K562 (cell line): ENCODE results near the gene TEX52.

Experiments used
- JUNB ChIP-seq: fragments of 450-650 bp; formaldehyde crosslinking; conservative IDR thresholded peaks from 2 replicates; pipeline ENCODE4 v1.4.0; 2020; ENCODE audit warnings: mild to moderate bottlenecking
- POLR2A ChIP-seq: fragments of 450-650 bp; conservative IDR thresholded peaks from 2 replicates; pipeline ENCODE4 v1.6.1; 2016
- TF ChIP-seq, protein P1 (sequence below): fragments of 450-650 bp; IDR thresholded peaks from 2 replicates; pipeline ENCODE4 v1.6.1; 2016; ENCODE audit warnings: low read depth
- TF ChIP-seq, protein P2 (sequence below), 2 experiments: fragments of 450-650 bp; formaldehyde crosslinking in 1 of 2; IDR thresholded peaks; 2 replicates each; pipeline versions ENCODE4 v1.4.0 to v1.6.1; 2014 to 2020; ENCODE audit warnings: mild to moderate bottlenecking in 2 of 2, borderline replicate concordance in 1 of 2, low read depth in 1 of 2
- TF ChIP-seq, protein P3 (sequence below): fragments of 250-450 bp; sonication (Bioruptor Pico); IDR thresholded peaks from 2 replicates; pipeline ENCODE4 v1.5.1; 2021; ENCODE audit warnings: mild to moderate bottlenecking

DNA sequence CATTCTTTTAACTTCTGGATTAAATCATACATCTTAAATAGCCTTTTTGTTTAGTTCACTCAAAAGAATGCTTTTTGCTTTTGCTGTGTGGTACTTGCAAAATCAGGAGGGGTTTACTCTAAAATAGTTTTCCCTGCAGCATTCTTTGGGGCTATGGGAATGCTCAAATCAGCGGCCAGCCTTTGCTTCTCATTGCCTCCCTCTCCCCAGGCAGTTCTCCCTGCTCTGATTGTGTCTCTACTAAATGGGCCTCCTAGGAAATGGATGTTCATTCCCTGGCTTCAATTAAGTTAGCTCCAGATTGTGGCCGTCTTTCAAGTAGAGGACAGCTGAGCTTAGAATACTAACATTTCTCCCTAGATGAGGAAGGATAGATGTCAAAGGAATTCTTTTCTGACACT, 38.2 kb upstream of the TEX52 start:
- TF ChIP-seq, protein P1, sequence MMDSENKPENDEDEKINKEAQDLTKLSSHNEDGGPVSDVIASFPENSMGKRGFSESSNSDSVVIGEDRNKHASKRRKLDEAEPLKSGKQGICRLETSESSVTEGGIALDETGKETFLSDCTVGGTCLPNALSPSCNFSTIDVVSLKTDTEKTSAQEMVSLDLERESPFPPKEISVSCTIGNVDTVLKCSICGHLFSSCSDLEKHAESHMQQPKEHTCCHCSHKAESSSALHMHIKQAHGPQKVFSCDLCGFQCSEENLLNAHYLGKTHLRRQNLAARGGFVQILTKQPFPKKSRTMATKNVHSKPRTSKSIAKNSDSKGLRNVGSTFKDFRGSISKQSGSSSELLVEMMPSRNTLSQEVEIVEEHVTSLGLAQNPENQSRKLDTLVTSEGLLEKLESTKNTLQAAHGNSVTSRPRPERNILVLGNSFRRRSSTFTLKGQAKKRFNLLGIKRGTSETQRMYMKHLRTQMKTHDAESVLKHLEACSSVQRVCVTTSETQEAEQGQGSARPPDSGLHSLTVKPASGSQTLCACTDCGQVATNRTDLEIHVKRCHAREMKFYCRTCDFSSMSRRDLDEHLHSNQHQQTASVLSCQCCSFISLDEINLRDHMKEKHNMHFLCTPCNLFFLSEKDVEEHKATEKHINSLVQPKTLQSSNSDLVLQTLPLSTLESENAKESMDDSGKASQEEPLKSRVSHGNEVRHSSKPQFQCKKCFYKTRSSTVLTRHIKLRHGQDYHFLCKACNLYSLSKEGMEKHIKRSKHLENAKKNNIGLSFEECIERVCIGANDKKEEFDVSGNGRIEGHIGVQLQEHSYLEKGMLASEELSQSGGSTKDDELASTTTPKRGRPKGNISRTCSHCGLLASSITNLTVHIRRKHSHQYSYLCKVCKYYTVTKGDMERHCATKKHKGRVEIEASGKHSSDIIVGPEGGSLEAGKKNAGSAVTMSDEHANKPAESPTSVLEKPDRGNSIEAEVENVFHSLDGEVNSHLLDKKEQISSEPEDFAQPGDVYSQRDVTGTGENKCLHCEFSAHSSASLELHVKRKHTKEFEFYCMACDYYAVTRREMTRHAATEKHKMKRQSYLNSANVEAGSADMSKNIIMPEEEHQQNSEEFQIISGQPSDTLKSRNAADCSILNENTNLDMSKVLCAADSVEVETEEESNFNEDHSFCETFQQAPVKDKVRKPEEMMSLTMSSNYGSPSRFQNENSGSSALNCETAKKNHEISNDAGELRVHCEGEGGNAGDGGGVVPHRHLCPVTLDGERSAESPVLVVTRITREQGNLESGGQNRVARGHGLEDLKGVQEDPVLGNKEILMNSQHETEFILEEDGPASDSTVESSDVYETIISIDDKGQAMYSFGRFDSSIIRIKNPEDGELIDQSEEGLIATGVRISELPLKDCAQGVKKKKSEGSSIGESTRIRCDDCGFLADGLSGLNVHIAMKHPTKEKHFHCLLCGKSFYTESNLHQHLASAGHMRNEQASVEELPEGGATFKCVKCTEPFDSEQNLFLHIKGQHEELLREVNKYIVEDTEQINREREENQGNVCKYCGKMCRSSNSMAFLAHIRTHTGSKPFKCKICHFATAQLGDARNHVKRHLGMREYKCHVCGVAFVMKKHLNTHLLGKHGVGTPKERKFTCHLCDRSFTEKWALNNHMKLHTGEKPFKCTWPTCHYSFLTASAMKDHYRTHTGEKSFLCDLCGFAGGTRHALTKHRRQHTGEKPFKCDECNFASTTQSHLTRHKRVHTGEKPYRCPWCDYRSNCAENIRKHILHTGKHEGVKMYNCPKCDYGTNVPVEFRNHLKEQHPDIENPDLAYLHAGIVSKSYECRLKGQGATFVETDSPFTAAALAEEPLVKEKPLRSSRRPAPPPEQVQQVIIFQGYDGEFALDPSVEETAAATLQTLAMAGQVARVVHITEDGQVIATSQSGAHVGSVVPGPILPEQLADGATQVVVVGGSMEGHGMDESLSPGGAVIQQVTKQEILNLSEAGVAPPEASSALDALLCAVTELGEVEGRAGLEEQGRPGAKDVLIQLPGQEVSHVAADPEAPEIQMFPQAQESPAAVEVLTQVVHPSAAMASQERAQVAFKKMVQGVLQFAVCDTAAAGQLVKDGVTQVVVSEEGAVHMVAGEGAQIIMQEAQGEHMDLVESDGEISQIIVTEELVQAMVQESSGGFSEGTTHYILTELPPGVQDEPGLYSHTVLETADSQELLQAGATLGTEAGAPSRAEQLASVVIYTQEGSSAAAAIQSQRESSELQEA, result no peak
- TF ChIP-seq JUNB (CRISPR knock-in tag) (no peak), POLR2A (no peak)
- TF ChIP-seq, protein P2, sequence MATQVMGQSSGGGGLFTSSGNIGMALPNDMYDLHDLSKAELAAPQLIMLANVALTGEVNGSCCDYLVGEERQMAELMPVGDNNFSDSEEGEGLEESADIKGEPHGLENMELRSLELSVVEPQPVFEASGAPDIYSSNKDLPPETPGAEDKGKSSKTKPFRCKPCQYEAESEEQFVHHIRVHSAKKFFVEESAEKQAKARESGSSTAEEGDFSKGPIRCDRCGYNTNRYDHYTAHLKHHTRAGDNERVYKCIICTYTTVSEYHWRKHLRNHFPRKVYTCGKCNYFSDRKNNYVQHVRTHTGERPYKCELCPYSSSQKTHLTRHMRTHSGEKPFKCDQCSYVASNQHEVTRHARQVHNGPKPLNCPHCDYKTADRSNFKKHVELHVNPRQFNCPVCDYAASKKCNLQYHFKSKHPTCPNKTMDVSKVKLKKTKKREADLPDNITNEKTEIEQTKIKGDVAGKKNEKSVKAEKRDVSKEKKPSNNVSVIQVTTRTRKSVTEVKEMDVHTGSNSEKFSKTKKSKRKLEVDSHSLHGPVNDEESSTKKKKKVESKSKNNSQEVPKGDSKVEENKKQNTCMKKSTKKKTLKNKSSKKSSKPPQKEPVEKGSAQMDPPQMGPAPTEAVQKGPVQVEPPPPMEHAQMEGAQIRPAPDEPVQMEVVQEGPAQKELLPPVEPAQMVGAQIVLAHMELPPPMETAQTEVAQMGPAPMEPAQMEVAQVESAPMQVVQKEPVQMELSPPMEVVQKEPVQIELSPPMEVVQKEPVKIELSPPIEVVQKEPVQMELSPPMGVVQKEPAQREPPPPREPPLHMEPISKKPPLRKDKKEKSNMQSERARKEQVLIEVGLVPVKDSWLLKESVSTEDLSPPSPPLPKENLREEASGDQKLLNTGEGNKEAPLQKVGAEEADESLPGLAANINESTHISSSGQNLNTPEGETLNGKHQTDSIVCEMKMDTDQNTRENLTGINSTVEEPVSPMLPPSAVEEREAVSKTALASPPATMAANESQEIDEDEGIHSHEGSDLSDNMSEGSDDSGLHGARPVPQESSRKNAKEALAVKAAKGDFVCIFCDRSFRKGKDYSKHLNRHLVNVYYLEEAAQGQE (IDR thresholded peaks at IDR 0.05; ENCODE audit: borderline replicate concordance), result no peak
- TF ChIP-seq, protein P2 (CRISPR knock-in tag; IDR thresholded peaks at IDR 0.05; ENCODE audit: low read depth), result no peak
- TF ChIP-seq, protein P3, sequence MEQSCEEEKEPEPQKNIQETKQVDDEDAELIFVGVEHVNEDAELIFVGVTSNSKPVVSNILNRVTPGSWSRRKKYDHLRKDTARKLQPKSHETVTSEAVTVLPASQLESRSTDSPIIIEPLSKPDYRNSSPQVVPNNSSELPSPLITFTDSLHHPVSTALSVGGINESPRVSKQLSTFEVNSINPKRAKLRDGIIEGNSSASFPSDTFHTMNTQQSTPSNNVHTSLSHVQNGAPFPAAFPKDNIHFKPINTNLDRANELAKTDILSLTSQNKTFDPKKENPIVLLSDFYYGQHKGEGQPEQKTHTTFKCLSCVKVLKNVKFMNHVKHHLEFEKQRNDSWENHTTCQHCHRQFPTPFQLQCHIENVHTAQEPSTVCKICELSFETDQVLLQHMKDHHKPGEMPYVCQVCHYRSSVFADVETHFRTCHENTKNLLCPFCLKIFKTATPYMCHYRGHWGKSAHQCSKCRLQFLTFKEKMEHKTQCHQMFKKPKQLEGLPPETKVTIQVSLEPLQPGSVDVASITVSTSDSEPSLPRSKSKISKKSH, result no peak
